Measurements from ENCODE around the gene GTF3C4. TPM values are rescaled to one million over a fixed set of nuclear protein-coding genes. Genes with fewer than 3 reads are reported as not detected.
A peak's percentile ranks its signal among the peaks of the same experiment; 100 is the strongest.

GTF3C4 gene
- total and polyA plus RNA-seq, 2 experiments from 2014 or later, result 6.1 to 19.2 TPM

- no peaks in the 10 kb centered on the region for H3K4me1 ChIP-seq (ENCODE audit: insufficient read depth)
- H3K79me2 ChIP-seq, result no peaks in the 10 kb centered on the region
- H3K36me3 ChIP-seq (replicated peaks; ENCODE audit: insufficient read depth, low read depth), result no peaks in the 10 kb centered on the region
- TF ChIP-seq EZH2 (IDR thresholded peaks at IDR 0.05; ENCODE audit: borderline replicate concordance) (no peak), EZH2phosphoT487 (IDR thresholded peaks at IDR 0.05; ENCODE audit: low read depth, severe bottlenecking, unreplicated experiment) (no peak), CTCF (IDR thresholded peaks at IDR 0.05; ENCODE audit: poor library complexity) (no peak)
- no peak overlapping the region for H3K4me3 ChIP-seq
- H4K20me1 ChIP-seq (ENCODE audit: insufficient read depth, poor library complexity, severe bottlenecking), result no peaks in the 10 kb centered on the region
- no peaks in the 10 kb centered on the region for H3K9me3 ChIP-seq (ENCODE audit: low read depth)
- no peak overlapping the region for H3K4me2 ChIP-seq
- no peaks in the 10 kb centered on the region for H3K9me2 ChIP-seq (replicated peaks; ENCODE audit: insufficient read depth)
- no peak overlapping the region for H2AFZ ChIP-seq
- peak; percentile 66 for DNase-seq (ENCODE audit: low spot score)
- WGBS (ENCODE audit: low lambda C conversion rate, missing lambda C conversion rate), result 84% methylated on average over 4 of the region's 4 CpGs
- H3K27ac ChIP-seq, result peak overlapping the region; percentile 81
- no peaks in the 10 kb centered on the region for H3K27me3 ChIP-seq
These were observed 22.9 kb upstream of the GTF3C4 start for GRCh38 chr9:132647355-132647754.

DNA sequence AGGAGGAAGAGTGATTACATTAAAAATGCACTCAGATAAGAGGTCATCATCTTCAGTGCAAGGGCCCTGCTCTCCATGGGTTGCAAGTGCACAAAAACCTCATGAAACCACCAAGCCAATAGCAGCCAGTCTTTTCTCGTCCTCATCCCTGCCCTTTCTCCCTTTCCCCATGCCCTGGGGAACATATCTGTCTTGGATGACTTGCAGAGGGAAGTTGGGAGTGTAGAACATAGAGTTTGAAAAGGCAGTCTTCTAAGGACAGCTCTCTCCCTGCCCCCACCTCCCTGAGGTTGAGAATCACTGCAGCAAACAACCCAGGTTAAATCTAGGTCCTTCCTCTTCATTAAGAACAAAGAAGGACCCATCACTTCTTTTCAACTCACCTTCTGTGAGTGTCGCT lies 22.5 kb upstream of the GTF3C4 start:
- Histone ChIP-seq H3K79me2 (no peaks in the 10 kb centered on the region), H3K4me2 (no peak overlapping the region), H4K20me1 (ENCODE audit: insufficient read depth, poor library complexity, severe bottlenecking) (no peaks in the 10 kb centered on the region), H3K9me3 (ENCODE audit: low read depth) (no peaks in the 10 kb centered on the region), H3K27ac (peak overlapping the region; percentile 70), H3K36me3 (replicated peaks; ENCODE audit: insufficient read depth, low read depth) (no peaks in the 10 kb centered on the region), H2AFZ (no peak overlapping the region), H3K27me3 (no peaks in the 10 kb centered on the region), H3K9me2 (replicated peaks; ENCODE audit: insufficient read depth) (no peaks in the 10 kb centered on the region), H3K4me3 (no peak overlapping the region), H3K4me1 (ENCODE audit: insufficient read depth) (no peaks in the 10 kb centered on the region)
- TF ChIP-seq EZH2phosphoT487 (IDR thresholded peaks at IDR 0.05; ENCODE audit: low read depth, severe bottlenecking, unreplicated experiment) (no peak), CTCF (IDR thresholded peaks at IDR 0.05; ENCODE audit: poor library complexity) (no peak), EZH2 (IDR thresholded peaks at IDR 0.05; ENCODE audit: borderline replicate concordance) (no peak)
- WGBS (ENCODE audit: low lambda C conversion rate, missing lambda C conversion rate), result 97% methylated on average over 2 of the region's 2 CpGs
- no peak for DNase-seq (ENCODE audit: low spot score)

DNA sequence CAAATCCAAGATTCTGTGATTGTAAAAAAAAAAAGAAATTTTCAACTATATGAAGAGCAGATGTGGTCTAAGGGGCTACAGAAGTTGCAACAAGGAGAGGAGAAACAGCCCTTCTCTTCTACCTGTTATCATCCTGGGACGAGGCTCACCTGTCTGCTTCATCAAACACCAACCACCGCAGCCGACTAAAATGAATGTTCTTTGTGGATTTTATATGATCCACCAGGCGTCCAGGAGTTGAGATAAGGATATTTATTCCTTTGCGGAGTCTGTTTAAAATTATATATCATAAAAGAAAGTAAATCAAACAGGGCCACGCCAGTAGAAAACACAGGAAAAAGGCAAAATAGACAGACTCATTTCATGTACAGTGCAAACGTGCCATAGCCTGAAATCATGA lies 22.0 kb upstream of the GTF3C4 start:
- WGBS (ENCODE audit: low lambda C conversion rate, missing lambda C conversion rate), result 57% methylated on average over 7 of the region's 7 CpGs

More for the DNA sequence above, 22.0 kb upstream of the GTF3C4 start:
- Histone ChIP-seq H2AFZ (no peak overlapping the region), H3K36me3 (replicated peaks; ENCODE audit: insufficient read depth, low read depth) (no peaks in the 10 kb centered on the region), H3K4me1 (ENCODE audit: insufficient read depth) (no peaks in the 10 kb centered on the region), H3K9me2 (replicated peaks; ENCODE audit: insufficient read depth) (no peaks in the 10 kb centered on the region), H4K20me1 (ENCODE audit: insufficient read depth, poor library complexity, severe bottlenecking) (no peaks in the 10 kb centered on the region), H3K4me2 (no peak overlapping the region), H3K27me3 (no peaks in the 10 kb centered on the region), H3K4me3 (no peak overlapping the region), H3K9me3 (ENCODE audit: low read depth) (no peaks in the 10 kb centered on the region), H3K79me2 (no peaks in the 10 kb centered on the region), H3K27ac (peak overlapping the region; percentile 70)
- no peak for TF ChIP-seq EZH2 (IDR thresholded peaks at IDR 0.05; ENCODE audit: borderline replicate concordance)
- no peak for TF ChIP-seq CTCF (IDR thresholded peaks at IDR 0.05; ENCODE audit: poor library complexity)
- no peak for TF ChIP-seq EZH2phosphoT487 (IDR thresholded peaks at IDR 0.05; ENCODE audit: low read depth, severe bottlenecking, unreplicated experiment)
- no peak for DNase-seq (ENCODE audit: low spot score)

Measured in hepatocyte (in vitro differentiated cells).